ENCODE measurements around the gene CDKN2B. TPM values are rescaled to one million over a fixed set of nuclear protein-coding genes. Genes with fewer than 3 reads are reported as not detected.

The CDKN2B gene
- total RNA-seq, 1 experiment from 2014 or later = 32.2 TPM

DNA sequence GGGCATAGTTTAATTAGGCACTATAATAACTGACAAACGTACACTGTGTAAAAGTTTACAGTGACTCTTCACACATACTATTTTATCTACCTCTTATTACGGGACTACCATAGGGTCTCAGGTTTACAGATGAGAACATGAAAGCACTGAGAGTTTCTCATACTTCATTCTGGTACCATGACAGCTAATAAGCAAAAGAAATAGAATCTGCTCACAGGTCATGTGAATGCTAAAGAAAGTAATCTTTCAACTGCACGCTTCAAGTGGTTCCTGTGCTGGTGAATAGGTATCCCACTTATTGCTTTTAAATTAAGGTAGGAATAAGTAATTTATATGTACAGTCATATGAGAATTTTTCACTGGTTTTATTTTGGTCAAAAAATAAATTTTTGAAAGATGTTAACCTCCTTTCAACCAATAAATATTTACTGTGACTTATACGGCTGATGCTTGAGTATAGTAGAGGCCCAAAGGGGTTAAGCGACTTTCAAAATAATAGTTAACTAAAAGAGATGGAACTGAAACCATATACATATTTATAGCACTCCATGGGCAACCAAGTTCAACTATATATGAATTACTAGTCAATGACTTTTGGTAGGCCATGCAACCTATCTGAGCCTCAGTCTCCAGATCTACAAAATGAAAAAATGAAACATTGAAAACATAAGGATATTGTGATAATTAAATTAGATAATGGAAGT is 23.0 kb downstream of the CDKN2B start:
- TF ChIP-seq, protein P1, sequence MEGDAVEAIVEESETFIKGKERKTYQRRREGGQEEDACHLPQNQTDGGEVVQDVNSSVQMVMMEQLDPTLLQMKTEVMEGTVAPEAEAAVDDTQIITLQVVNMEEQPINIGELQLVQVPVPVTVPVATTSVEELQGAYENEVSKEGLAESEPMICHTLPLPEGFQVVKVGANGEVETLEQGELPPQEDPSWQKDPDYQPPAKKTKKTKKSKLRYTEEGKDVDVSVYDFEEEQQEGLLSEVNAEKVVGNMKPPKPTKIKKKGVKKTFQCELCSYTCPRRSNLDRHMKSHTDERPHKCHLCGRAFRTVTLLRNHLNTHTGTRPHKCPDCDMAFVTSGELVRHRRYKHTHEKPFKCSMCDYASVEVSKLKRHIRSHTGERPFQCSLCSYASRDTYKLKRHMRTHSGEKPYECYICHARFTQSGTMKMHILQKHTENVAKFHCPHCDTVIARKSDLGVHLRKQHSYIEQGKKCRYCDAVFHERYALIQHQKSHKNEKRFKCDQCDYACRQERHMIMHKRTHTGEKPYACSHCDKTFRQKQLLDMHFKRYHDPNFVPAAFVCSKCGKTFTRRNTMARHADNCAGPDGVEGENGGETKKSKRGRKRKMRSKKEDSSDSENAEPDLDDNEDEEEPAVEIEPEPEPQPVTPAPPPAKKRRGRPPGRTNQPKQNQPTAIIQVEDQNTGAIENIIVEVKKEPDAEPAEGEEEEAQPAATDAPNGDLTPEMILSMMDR (conservative IDR thresholded peaks at IDR 0.05; ENCODE audit: low read depth, low read length) = no peak
- no peak overlapping the region for H3K4me2 ChIP-seq (ENCODE audit: low read length)
- peaks cover 80% of the 10 kb centered on the region for H3K79me2 ChIP-seq (ENCODE audit: low read length)
- no TSS peak for BruUV-seq (replicated peaks)
- no peaks in the 10 kb centered on the region for H3K9me2 ChIP-seq (replicated peaks; ENCODE audit: low read length)
- ChIA-PET POLR2A (ENCODE audit: unreplicated experiment) (no interaction called here), CTCF (interaction anchor here (0.6 kb wide), 1 partner anchor 155 kb away, joined by 3 read pairs; no protein-coding TSS in a partner anchor)
- H2AFZ ChIP-seq (ENCODE audit: low read length) = no peak overlapping the region
- ATAC-seq = no peak
- no peak overlapping the region; the same call in 1 of the 2 replicates for H3K9ac ChIP-seq (ENCODE audit: low read length)
- no peaks in the 10 kb centered on the region for H3F3A ChIP-seq (ENCODE audit: low read length, unreplicated experiment)
- H3K9me3 ChIP-seq (ENCODE audit: low read length) = no peaks in the 10 kb centered on the region
- DNase-seq = no peak
- H3K27me3 ChIP-seq (ENCODE audit: low read length) = no peaks in the 10 kb centered on the region
- no peaks in the 10 kb centered on the region for H4K20me1 ChIP-seq (ENCODE audit: low read length)
- peaks cover 16% of the 10 kb centered on the region for H3K4me1 ChIP-seq (ENCODE audit: insufficient read depth, low read length)
- peaks cover 8% of the 10 kb centered on the region for H3K36me3 ChIP-seq (ENCODE audit: low read depth, low read length)
- H3K27ac ChIP-seq (ENCODE audit: low read length) = no peak overlapping the region
- intact Hi-C loops (cut with micrococcal nuclease) = no loop called here
- no peak overlapping the region for H3K4me3 ChIP-seq (ENCODE audit: low read length)

DNA sequence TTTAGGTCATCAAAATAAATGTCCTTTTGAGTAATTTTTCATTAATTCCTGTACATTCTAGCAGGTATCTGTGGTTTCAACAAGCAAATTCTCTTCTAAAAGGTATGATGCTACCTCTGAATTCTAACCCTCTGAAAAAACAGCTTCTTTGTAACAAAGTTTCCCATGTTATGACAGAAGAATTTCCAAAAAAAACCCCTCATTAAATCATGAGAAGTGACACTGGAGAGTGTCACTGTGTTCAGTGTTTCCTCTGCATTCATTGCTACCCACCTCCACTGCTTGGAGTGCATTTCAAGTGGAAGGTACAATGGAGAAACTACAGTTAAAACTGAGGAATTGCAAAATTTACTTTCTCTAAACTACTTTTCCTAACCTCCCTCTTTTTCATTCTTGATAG is 25.0 kb downstream of the CDKN2B start:
- no peak overlapping the region for H3K4me3 ChIP-seq (ENCODE audit: low read length)
- no peak overlapping the region for H3K9ac ChIP-seq (ENCODE audit: low read length)
- CTCF ChIA-PET = no interaction called here
- intact Hi-C loops (cut with micrococcal nuclease) = no loop called here
- POLR2A ChIA-PET (ENCODE audit: unreplicated experiment) = no interaction called here
- no peak overlapping the region for H2AFZ ChIP-seq (ENCODE audit: low read length)
- ATAC-seq (no peak), DNase-seq (no peak)
- peaks cover 61% of the 10 kb centered on the region for H3K79me2 ChIP-seq (ENCODE audit: low read length)
- no peak overlapping the region for H3K4me2 ChIP-seq (ENCODE audit: low read length)
- TF ChIP-seq, protein P1 (conservative IDR thresholded peaks at IDR 0.05; ENCODE audit: low read depth, low read length) = no peak
- no peak for TF ChIP-seq EZH2phosphoT487 (IDR thresholded peaks at IDR 0.05; ENCODE audit: borderline replicate concordance, low read length)
- TF ChIP-seq EZH2 (IDR thresholded peaks at IDR 0.05; ENCODE audit: low read length, unreplicated experiment) = no peak
- H3K4me1 ChIP-seq (ENCODE audit: insufficient read depth, low read length) = peaks cover 13% of the 10 kb centered on the region
- no peaks in the 10 kb centered on the region for H3K27me3 ChIP-seq (ENCODE audit: low read length)
- no peaks in the 10 kb centered on the region for H3K9me2 ChIP-seq (replicated peaks; ENCODE audit: low read length)
- H3K36me3 ChIP-seq (ENCODE audit: low read depth, low read length) = no peaks in the 10 kb centered on the region; the same call in 1 of the 2 replicates
- no peaks in the 10 kb centered on the region for H3K9me3 ChIP-seq (ENCODE audit: low read length)
- H4K20me1 ChIP-seq (ENCODE audit: low read length) = no peaks in the 10 kb centered on the region
- no TSS peak for BruUV-seq (replicated peaks)
- no peaks in the 10 kb centered on the region for H3F3A ChIP-seq (ENCODE audit: low read length, unreplicated experiment)
- no peak overlapping the region for H3K27ac ChIP-seq (ENCODE audit: low read length)

DNA sequence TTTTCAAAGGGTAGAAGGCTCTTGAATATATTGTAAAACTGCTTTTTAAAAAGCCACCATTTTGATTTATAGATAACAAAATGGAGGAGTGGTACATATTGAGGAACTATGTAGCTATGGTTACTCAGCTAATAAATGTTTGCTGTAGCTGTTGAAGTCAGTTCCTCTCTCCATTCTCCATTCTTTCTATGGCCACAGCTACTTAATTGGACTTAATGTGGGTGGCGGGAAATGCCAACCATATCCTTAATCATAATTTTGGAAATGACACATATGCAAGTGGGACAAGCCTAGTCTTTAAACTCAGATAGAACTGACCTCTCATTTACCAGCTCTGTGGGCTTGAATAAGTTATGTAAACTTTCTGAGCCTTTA is 25.6 kb downstream of the CDKN2B start:
- H3K9ac ChIP-seq (ENCODE audit: low read length) = no peak overlapping the region
- H3K4me1 ChIP-seq (ENCODE audit: insufficient read depth, low read length) = peaks cover 13% of the 10 kb centered on the region
- H3K4me3 ChIP-seq (ENCODE audit: low read length) = no peak overlapping the region
- peaks cover 2% of the 10 kb centered on the region; the same call in 1 of the 2 replicates for H3K36me3 ChIP-seq (ENCODE audit: low read depth, low read length)
- H3K9me2 ChIP-seq (replicated peaks; ENCODE audit: low read length) = no peaks in the 10 kb centered on the region
- H3K4me2 ChIP-seq (ENCODE audit: low read length) = no peak overlapping the region
- no peaks in the 10 kb centered on the region for H3K9me3 ChIP-seq (ENCODE audit: low read length)
- ChIA-PET CTCF (no interaction called here), POLR2A (ENCODE audit: unreplicated experiment) (interaction anchor here (0.6 to 0.7 kb wide), 2 partner anchors 8 to 121 kb away, joined by 3 read pairs; no protein-coding TSS in a partner anchor)
- TF ChIP-seq EZH2phosphoT487 (IDR thresholded peaks at IDR 0.05; ENCODE audit: borderline replicate concordance, low read length) = no peak
- TF ChIP-seq, protein P1 (conservative IDR thresholded peaks at IDR 0.05; ENCODE audit: low read depth, low read length) = no peak
- no peak for TF ChIP-seq EZH2 (IDR thresholded peaks at IDR 0.05; ENCODE audit: low read length, unreplicated experiment)
- H3F3A ChIP-seq (ENCODE audit: low read length, unreplicated experiment) = no peaks in the 10 kb centered on the region
- H3K27ac ChIP-seq (ENCODE audit: low read length) = no peak overlapping the region
- H4K20me1 ChIP-seq (ENCODE audit: low read length) = no peaks in the 10 kb centered on the region
- BruUV-seq (replicated peaks) = no TSS peak
- no peak overlapping the region for H2AFZ ChIP-seq (ENCODE audit: low read length)
- no peak for DNase-seq
- intact Hi-C loops (cut with micrococcal nuclease) = no loop called here
- H3K27me3 ChIP-seq (ENCODE audit: low read length) = no peaks in the 10 kb centered on the region
- peaks cover 61% of the 10 kb centered on the region for H3K79me2 ChIP-seq (ENCODE audit: low read length)
- ATAC-seq = no peak

Measured in PC-3 (cell line).